Osteoblast (primary cell): ENCODE data around the gene GLRX. TPM values are rescaled to one million over a fixed set of nuclear protein-coding genes. Genes with fewer than 3 reads are reported as not detected.

Experiments
- DNase-seq: peaks from one replicate; pipeline ENCODE4 v3.0.0; 2011; ENCODE audit warnings: low spot score, mixed read lengths; ENCODE audit not compliant: insufficient read length; ENCODE audit errors: missing footprints
- H2AFZ ChIP-seq: 2 replicates; pipeline ENCODE4 v1.6.0; 2011; ENCODE audit warnings: mild to moderate bottlenecking, low read length
- H3K27ac ChIP-seq: 2 replicates; pipeline ENCODE4 v1.5.1; 2011; ENCODE audit warnings: mild to moderate bottlenecking, low read depth, low read length, moderate library complexity
- H3K27me3 ChIP-seq: 2 replicates; pipeline ENCODE4 v1.6.0; 2012; ENCODE audit warnings: mild to moderate bottlenecking, control low read depth, inconsistent platforms, low read length, moderate library complexity; ENCODE audit not compliant: insufficient read depth
- H3K36me3 ChIP-seq: 2 replicates; pipeline ENCODE4 v1.5.1; 2011; ENCODE audit warnings: mild to moderate bottlenecking, low read length, control low read depth, moderate library complexity; ENCODE audit not compliant: insufficient read depth
- H3K4me1 ChIP-seq: 2 replicates; pipeline ENCODE4 v1.5.1; 2011; ENCODE audit warnings: mild to moderate bottlenecking, low read length, control low read depth, moderate library complexity; ENCODE audit not compliant: insufficient read depth
- H3K4me2 ChIP-seq: 2 replicates; pipeline ENCODE4 v1.6.0; 2011; ENCODE audit warnings: mild to moderate bottlenecking, low read length; ENCODE audit not compliant: insufficient read depth
- H3K4me3 ChIP-seq: fragments of 200-600 bp; sonication (generic); 3 replicates; pipeline ENCODE4 v1.5.1; 2012; ENCODE audit warnings: mild to moderate bottlenecking, low read length, inconsistent platforms; ENCODE audit not compliant: insufficient read depth
- H3K79me2 ChIP-seq: 2 replicates; pipeline ENCODE4 v1.6.0; 2012; ENCODE audit warnings: mild to moderate bottlenecking, low read length, control low read depth, inconsistent platforms; ENCODE audit not compliant: insufficient read depth
- H3K9me3 ChIP-seq: 2 replicates; pipeline ENCODE4 v1.5.1; 2011; ENCODE audit warnings: low read depth, low read length, control low read depth
- H4K20me1 ChIP-seq: 2 replicates; pipeline ENCODE4 v1.6.0; 2012; ENCODE audit warnings: mild to moderate bottlenecking, low read length, control low read depth; ENCODE audit not compliant: insufficient read depth
- CTCF ChIP-seq: IDR thresholded peaks from 2 replicates; pipeline ENCODE4 v1.5.1; 2011; ENCODE audit warnings: mild to moderate bottlenecking, low read depth, low read length, moderate library complexity; ENCODE audit errors: extremely low read depth
- total RNA-seq: library from RNA; depleted of rRNA; stranded (reverse); fragments of >200 nt; gene quantifications from 2 replicates; pipeline ENCODE4 v1.2.3, GENCODE V29; 2012

The GLRX gene
- total RNA-seq, 1 donor = 59.0 TPM

- H3K9me3 ChIP-seq = no peaks in the 10 kb centered on the region
- no peak overlapping the region for H2AFZ ChIP-seq
- H3K36me3 ChIP-seq = peaks cover 13% of the 10 kb centered on the region
- no peak for TF ChIP-seq CTCF
- no peaks in the 10 kb centered on the region for H4K20me1 ChIP-seq
- H3K27me3 ChIP-seq = no peaks in the 10 kb centered on the region
- H3K27ac ChIP-seq = no peak overlapping the region
- no peak for DNase-seq
- H3K4me3 ChIP-seq = no peak overlapping the region
- H3K4me1 ChIP-seq = peaks cover 4% of the 10 kb centered on the region
- H3K4me2 ChIP-seq = no peak overlapping the region
- H3K79me2 ChIP-seq = no peaks in the 10 kb centered on the region
Observed at GRCh38 chr5:95800553-95800952, 22.0 kb downstream of the GLRX start.

GRCh38 chr5:95799191-95799835 lies 23.2 kb downstream of the GLRX start:
- Histone ChIP-seq H3K4me1 (peaks cover 4% of the 10 kb centered on the region), H3K79me2 (no peaks in the 10 kb centered on the region), H3K36me3 (peaks cover 21% of the 10 kb centered on the region), H3K4me3 (no peak overlapping the region), H2AFZ (no peak overlapping the region), H3K4me2 (no peak overlapping the region), H3K27ac (no peak overlapping the region), H4K20me1 (no peaks in the 10 kb centered on the region), H3K9me3 (no peaks in the 10 kb centered on the region), H3K27me3 (no peaks in the 10 kb centered on the region)
- no peak for DNase-seq
- no peak for TF ChIP-seq CTCF

- no peak for TF ChIP-seq CTCF
- peaks cover 28% of the 10 kb centered on the region for H3K36me3 ChIP-seq
- H4K20me1 ChIP-seq = no peaks in the 10 kb centered on the region
- H3K27me3 ChIP-seq = no peaks in the 10 kb centered on the region
- H2AFZ ChIP-seq = no peak overlapping the region
- H3K4me2 ChIP-seq = no peak overlapping the region
- H3K79me2 ChIP-seq = no peaks in the 10 kb centered on the region
- H3K4me3 ChIP-seq = no peak overlapping the region
- no peak for DNase-seq
- peaks cover 9% of the 10 kb centered on the region for H3K4me1 ChIP-seq
- H3K9me3 ChIP-seq = no peaks in the 10 kb centered on the region
- H3K27ac ChIP-seq = no peak overlapping the region
Observed at GRCh38 chr5:95798545-95798944, 24.0 kb downstream of the GLRX start.

GRCh38 chr5:95798048-95798447 lies 24.5 kb downstream of the GLRX start:
- no peak for DNase-seq
- Histone ChIP-seq H3K27me3 (no peaks in the 10 kb centered on the region), H3K27ac (no peak overlapping the region), H3K4me3 (no peak overlapping the region), H3K36me3 (peaks cover 31% of the 10 kb centered on the region), H4K20me1 (no peaks in the 10 kb centered on the region), H3K4me2 (no peak overlapping the region), H3K4me1 (peaks cover 7% of the 10 kb centered on the region), H3K79me2 (no peaks in the 10 kb centered on the region), H2AFZ (no peak overlapping the region), H3K9me3 (no peaks in the 10 kb centered on the region)
- TF ChIP-seq CTCF = no peak
